Esophagus (tissue), 2 donors: ENCODE measurements around the gene TMEM213. TPM values are rescaled to one million over a fixed set of nuclear protein-coding genes. Genes with fewer than 3 reads are reported as not detected.
"Not testable (repeated sequence)": the region's sequence is repeated elsewhere in the genome, so short reads cannot be mapped to it uniquely, and the experiment has no call there.

Source experiments
- H3K27ac ChIP-seq, 2 donors: one replicate each; pipeline ENCODE4 v1.5.1; 2013; ENCODE audit warnings: low read depth in 2 of 2, mild to moderate bottlenecking in 2 of 2, inconsistent platforms in 1 of 2, low read length in 1 of 2, moderate library complexity in 1 of 2
- H3K27me3 ChIP-seq, 2 donors: one replicate each; pipeline ENCODE4 v1.6.1; 2013; ENCODE audit warnings: low read length in 2 of 2, control low read depth in 1 of 2, mild to moderate bottlenecking in 1 of 2; ENCODE audit not compliant: insufficient read depth in 2 of 2, control insufficient read depth in 1 of 2
- H3K36me3 ChIP-seq, 2 donors: one replicate each; pipeline ENCODE4 v1.6.1; 2013; ENCODE audit warnings: low read length in 1 of 2; ENCODE audit not compliant: control insufficient read depth in 2 of 2, insufficient read depth in 2 of 2
- H3K4me1 ChIP-seq, 2 donors: one replicate each; pipeline ENCODE4 v1.6.1; 2013; ENCODE audit warnings: low read length in 1 of 2; ENCODE audit not compliant: control insufficient read depth in 2 of 2, insufficient read depth in 2 of 2
- H3K4me3 ChIP-seq, 2 donors: one replicate each; pipeline ENCODE4 v1.5.1; 2013; ENCODE audit warnings: low read length in 2 of 2, mild to moderate bottlenecking in 2 of 2, low read depth in 1 of 2, moderate library complexity in 1 of 2
- H3K9me3 ChIP-seq, 2 donors: one replicate each; pipeline ENCODE4 v1.6.1; 2013; ENCODE audit warnings: mild to moderate bottlenecking in 2 of 2, low read depth in 1 of 2, low read length in 1 of 2, moderate library complexity in 1 of 2; ENCODE audit not compliant: control insufficient read depth in 2 of 2, insufficient read depth in 1 of 2
- WGBS, 2 donors: extraction: QIAGEN DNeasy Blood & Tissue Kit; methylation state at CpG; one replicate each; pipeline ENCODE4 v1.1.7; 2013; 5-methylcytosine and 5-hydroxymethylcytosine counted together
- polyA plus RNA-seq, 2 donors: library from polyadenylated mRNA; stranded (reverse); fragments of 200-250 nt; gene quantifications; one replicate each; pipeline ENCODE4 v1.2.3, GENCODE V29; 2013
- donor health status: healthy with polysubstance abuse.
- donor health status: Bipolar disorder and iron deficiency.

TMEM213 gene
- polyA plus RNA-seq, 2 donors: not detected

DNA sequence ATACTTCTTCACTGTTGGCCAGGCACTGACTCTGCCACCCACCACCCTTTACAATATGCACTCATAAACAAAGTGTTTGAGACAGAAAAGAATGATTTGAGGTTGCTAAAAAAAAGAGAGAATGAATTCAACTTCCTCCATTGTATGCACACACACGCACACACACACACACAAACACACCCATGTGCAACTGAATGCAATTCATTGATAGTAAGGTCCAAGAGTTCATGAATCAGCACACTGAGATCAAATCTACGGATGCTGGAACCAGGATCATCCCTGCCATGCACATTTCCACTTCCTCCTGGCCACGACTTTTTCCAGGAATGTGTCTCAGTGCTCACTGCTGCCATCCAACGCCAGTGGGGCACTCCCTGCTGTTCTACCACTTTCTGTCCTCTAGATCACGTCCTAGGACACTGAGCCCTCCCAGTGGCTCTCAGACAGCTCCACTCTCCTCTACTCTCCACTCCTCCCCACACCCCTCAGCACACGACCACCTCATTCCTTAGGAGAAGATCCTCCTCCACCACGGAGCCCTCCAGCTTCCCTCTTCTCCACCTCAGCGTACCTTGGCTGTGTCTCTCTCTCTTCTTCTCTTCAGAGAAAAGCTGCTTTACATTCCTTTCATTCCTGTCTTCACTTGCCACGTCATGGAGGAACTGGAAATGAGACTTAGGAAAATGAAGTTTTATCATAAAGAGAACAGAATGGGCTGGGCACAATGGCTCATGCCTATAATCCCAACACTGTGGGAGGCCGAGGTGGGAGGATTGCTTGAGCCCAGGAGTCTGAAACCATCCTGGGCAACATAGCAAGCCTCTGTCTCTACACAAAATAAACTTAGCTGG lies 12.0 kb upstream of the TMEM213 start:
- no peaks in the 10 kb centered on the region for H3K36me3 ChIP-seq
- H3K27ac ChIP-seq: no peak overlapping the region
- H3K27me3 ChIP-seq: no peaks in the 10 kb centered on the region
- no peaks in the 10 kb centered on the region for H3K4me1 ChIP-seq
- no peak overlapping the region for H3K4me3 ChIP-seq
- 51 to 52% methylated on average over 10 of the region's 10 CpGs for WGBS, 2 donors
- H3K9me3 ChIP-seq: peaks cover 0 to 2% of the 10 kb centered on the region in 2 donors

DNA sequence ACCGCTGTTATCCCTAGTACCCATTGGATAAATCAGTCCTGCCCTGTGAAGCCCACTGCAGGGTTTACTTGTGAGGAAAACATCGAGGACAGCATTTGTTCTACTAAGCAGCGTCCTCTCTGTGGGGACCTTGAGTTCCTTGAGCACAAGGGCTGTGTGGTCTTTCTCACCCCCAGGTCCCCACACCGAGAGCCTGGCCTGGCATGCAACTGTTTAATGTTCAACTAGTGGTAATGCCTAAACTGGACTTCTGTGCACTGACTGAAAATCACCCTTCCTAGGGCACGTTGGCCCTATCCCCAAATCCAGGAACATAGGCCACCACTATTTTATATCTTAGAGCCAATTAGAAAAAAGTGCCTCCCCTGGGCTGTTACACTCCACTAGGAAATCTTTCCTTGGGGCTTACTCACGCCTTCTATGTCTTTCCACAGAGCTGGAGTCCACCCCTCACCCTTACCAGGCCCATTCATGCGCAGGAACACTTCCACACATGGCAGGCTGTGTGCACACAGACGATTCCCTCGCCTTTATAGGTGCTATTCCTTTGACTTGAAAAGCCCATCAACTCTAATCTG lies 1.7 kb upstream of the TMEM213 start:
- no peak overlapping the region for H3K4me3 ChIP-seq
- no peaks in the 10 kb centered on the region for H3K4me1 ChIP-seq
- H3K27me3 ChIP-seq: no peaks in the 10 kb centered on the region
- WGBS, 2 donors: 84 to 87% methylated on average over 9 of the region's 9 CpGs
- H3K27ac ChIP-seq: no peak overlapping the region
- H3K36me3 ChIP-seq: no peaks in the 10 kb centered on the region
- peaks cover 0 to 2% of the 10 kb centered on the region in 2 donors for H3K9me3 ChIP-seq

DNA sequence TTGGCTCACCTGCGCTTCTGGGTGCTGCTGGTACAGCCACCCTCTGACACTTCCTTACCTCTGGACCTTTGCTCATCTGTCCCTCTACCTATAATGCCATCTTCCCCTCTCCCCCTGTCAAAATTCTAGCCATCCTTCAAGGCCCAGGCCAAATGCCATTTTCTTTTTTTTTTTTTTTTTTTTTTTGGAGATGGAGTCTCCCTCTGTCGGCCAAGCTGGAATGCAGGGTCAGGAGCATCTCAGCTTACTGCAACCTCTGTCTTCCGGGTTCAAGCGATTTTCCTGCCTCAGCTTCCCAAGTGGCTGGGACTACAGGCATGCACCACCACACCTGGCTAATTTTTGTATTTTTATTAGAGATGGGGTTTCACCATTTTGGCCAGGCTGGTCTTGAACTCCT lies 748 bp upstream of the TMEM213 start:
- H3K36me3 ChIP-seq, H3K9me3 ChIP-seq, H3K27me3 ChIP-seq, H3K27ac ChIP-seq, H3K4me3 ChIP-seq, H3K4me1 ChIP-seq: not testable (repeated sequence)
- 84% methylated on average over 4 of the region's 4 CpGs for WGBS, 2 donors

DNA sequence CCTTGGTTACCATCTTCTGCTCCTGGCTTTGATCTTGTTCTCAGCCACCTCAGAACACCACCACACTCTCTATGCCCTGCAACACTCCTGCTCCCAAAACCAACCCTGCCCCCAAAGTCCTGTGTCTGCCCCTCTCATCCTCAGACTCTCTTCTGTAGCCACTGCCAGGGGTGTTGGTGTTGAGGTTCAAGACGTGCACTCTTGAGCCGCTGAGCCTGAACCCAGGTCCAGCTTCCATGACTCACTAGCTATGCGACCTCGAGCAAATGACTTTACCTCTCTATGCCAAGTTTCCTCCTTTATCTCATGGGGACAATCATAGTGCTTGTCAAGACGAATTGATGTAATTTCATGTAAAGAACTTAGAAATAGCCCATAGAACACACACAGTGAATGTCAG lies 1.0 kb downstream of the TMEM213 start:
- 59% methylated on average over 5 of the region's 5 CpGs for WGBS, 2 donors
- Histone ChIP-seq H3K4me3 (no peak overlapping the region), H3K4me1 (no peaks in the 10 kb centered on the region), H3K27ac (no peak overlapping the region), H3K36me3 (no peaks in the 10 kb centered on the region), H3K9me3 (peaks cover 0 to 6% of the 10 kb centered on the region in 2 donors), H3K27me3 (no peaks in the 10 kb centered on the region)

DNA sequence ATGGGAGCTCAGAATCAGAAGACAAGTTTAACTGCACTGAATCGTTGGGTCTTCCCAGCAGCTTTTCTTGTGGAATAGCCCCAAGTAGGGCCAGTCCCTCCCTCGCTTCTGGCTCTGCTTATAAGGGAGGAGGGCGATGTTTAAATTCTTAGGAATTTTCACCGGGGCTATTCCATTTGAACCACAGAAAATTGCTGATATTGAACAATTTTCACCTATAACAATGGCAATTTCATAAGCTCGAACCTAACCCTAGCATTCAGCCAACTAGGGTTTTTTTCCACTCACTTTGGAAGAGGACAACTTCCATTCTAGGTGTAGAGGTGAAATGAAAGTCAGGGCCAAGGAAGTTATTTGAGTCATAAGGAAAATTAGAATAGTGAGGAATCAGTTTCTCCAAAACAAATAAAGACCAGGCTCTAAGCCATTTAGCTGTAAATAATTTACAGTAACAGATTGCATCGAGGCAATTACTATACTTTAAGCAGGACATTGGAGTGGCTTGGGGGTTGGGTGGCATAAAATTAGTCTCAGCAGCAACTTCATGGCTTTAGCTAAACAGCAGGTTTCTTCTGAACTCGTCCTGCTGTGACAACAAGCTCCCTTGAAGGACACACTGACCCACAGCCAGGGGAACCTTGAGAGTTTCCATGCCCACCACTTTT lies 1.7 kb downstream of the TMEM213 start:
- 71% methylated on average over 7 of the region's 7 CpGs for WGBS, 2 donors
- Histone ChIP-seq H3K27ac (no peak overlapping the region), H3K9me3 (peaks cover 0 to 6% of the 10 kb centered on the region in 2 donors), H3K4me1 (no peaks in the 10 kb centered on the region), H3K27me3 (no peaks in the 10 kb centered on the region), H3K4me3 (no peak overlapping the region), H3K36me3 (no peaks in the 10 kb centered on the region)

DNA sequence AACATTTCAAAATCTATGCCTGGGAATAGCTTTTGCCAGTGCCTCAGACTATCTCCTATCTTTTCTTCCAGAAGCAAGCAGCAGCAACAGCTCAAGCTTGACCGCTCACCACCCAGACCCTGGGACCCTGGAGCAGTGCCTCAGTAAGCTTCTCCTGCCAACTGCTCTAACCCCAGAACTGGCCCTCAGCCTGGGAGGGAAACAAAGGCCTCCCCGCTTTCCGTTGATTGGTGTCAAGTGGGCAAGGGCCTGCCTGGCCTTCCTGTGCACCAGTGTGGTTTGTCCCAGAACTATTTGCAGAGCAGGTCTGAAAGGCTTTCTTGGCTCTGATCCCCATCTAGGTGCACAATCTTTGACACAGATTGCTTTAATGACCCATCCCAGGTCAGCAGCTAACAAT lies 3.5 kb downstream of the TMEM213 start:
- H3K9me3 ChIP-seq: peaks cover 0 to 6% of the 10 kb centered on the region in 2 donors
- no peaks in the 10 kb centered on the region for H3K27me3 ChIP-seq
- no peaks in the 10 kb centered on the region for H3K36me3 ChIP-seq
- no peak overlapping the region for H3K4me3 ChIP-seq
- H3K4me1 ChIP-seq: no peaks in the 10 kb centered on the region
- WGBS, 2 donors: 90 to 94% methylated on average over 3 of the region's 3 CpGs
- no peak overlapping the region for H3K27ac ChIP-seq

DNA sequence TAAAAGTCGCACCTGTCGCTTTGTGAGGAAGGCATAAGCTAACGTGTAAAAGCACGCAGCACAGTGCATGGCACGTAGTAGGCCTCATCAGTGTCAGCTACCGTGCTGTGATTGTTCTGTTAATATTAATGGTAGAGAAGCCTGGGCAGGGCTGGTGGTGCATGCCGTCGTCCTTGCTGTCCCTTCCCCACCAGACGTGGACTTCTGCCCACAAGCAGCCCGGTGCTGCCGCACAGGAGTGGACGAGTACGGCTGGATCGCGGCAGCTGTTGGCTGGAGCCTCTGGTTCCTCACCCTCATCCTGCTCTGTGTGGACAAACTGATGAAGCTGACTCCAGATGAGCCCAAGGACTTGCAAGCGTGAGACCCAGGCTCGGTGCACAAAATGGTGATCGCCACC lies 4.9 kb downstream of the TMEM213 start:
- Histone ChIP-seq H3K4me1 (no peaks in the 10 kb centered on the region), H3K27me3 (no peaks in the 10 kb centered on the region), H3K36me3 (no peaks in the 10 kb centered on the region), H3K4me3 (no peak overlapping the region), H3K27ac (no peak overlapping the region), H3K9me3 (peaks cover 0 to 6% of the 10 kb centered on the region in 2 donors)
- WGBS, 2 donors: 96% methylated on average over 18 of the region's 18 CpGs

DNA sequence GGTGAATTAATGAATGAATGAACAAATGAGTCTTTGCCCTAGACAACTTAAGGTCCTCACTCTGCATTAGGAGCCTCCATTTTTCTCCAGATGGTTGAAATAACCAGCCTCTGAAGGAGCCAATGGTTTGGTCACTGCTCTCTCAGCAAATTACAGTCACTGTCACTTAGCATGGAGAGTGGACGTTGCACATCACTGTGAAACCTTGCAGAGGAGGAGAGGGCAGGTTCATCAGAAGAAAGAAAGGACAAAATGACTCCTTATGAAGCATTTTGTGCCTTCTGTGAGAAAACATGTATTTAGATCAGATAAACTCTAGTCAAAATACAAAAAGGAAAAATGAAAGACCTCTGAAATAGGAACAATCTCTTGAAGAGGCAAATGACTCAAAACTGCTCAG lies 6.8 kb downstream of the TMEM213 start:
- Histone ChIP-seq H3K27me3 (no peaks in the 10 kb centered on the region), H3K4me1 (no peaks in the 10 kb centered on the region), H3K9me3 (peaks cover 0 to 3% of the 10 kb centered on the region in 2 donors), H3K27ac (no peak overlapping the region), H3K4me3 (no peak overlapping the region), H3K36me3 (no peaks in the 10 kb centered on the region)
- 61 to 88% methylated on average over 1 of the region's 1 CpG for WGBS, 2 donors

DNA sequence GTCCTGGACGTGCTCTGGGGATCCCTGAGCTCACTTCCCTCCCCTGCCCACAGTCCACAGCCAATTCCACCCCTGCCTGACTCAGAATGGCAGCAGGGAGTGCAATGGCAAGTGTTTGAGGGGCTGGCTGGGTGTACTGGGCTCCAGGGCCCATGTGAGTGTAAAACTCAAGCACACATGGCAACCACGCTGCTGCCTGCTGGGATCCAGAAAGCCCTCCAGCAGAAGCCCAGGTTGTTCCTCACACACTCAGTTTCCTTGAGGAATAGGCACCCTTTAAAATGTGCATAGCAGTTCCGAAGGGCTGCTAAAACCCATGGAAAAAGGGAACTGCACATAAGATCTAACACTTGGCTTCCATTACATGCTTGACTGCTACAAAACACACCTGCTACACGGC lies 11.6 kb downstream of the TMEM213 start:
- Histone ChIP-seq H3K4me3 (no peak overlapping the region), H3K27ac (no peak overlapping the region), H3K4me1 (no peaks in the 10 kb centered on the region), H3K36me3 (no peaks in the 10 kb centered on the region), H3K27me3 (no peaks in the 10 kb centered on the region), H3K9me3 (no peaks in the 10 kb centered on the region)
- WGBS, 2 donors: 78 to 80% methylated on average over 4 of the region's 4 CpGs
